HCT116 (cell line): Measurements from ENCODE around the gene IL19. TPM values are rescaled to one million over a fixed set of nuclear protein-coding genes. Genes with fewer than 3 reads are reported as not detected.

Source experiments
- ATAC-seq: fragments of 200-7000 bp; cut with Tn5 transposase; 2 replicates; pipeline ENCODE4 v1.9.1; 2020; ENCODE audit warnings: mild to moderate bottlenecking, moderate library complexity
- BruUV-seq: library from RNA; stranded (reverse); fragments of 400-500 nt; replicated peaks from 2 replicates; lab custom pipeline; 2021; lab: Mats Ljungman, UMichigan
- CTCF ChIA-PET: fragments of 300-600 bp; sonication (Branson Sonifier 250); formaldehyde crosslinking; loops from one replicate; lab custom pipeline; 2021; ENCODE audit warnings: antibody characterized with exemption; lab: Charles Lee
- POLR2A ChIA-PET: fragments of 300-600, 350-600 bp; sonication (Branson Sonifier 250); formaldehyde crosslinking; loops from one replicate; lab custom pipeline; 2021; ENCODE audit warnings: antibody characterized with exemption; lab: Charles Lee
- RAD21 ChIA-PET, 2 experiments: fragments of 300-600 bp; sonication (Branson Sonifier 250); formaldehyde crosslinking; loops; one replicate each; lab custom pipeline; 2023; ENCODE audit warnings: low total read pairs in 2 of 2; ENCODE audit not compliant: uncharacterized antibody in 2 of 2, unreplicated experiment in 2 of 2, low non-redundant PET in 1 of 2; lab: Charles Lee
- DNase-seq: peaks from one replicate; pipeline ENCODE4 v3.0.0-alpha.2; 2010; ENCODE audit warnings: low read depth, low spot score
- H2AFZ ChIP-seq: fragments of 200-600 bp; shearing (Covaris generic), sonication (generic); 2 replicates; pipeline ENCODE4 v1.6.1; 2017; ENCODE audit warnings: low read depth, mixed run types, mixed read lengths, antibody characterized with exemption, low read length; ENCODE audit not compliant: poor library complexity, severe bottlenecking
- H3K27ac ChIP-seq: 2 replicates; pipeline ENCODE4 v1.5.1; 2012; ENCODE audit warnings: low read depth, low read length
- H3K27me3 ChIP-seq: fragments of 200-600 bp; sonication (generic); 2 replicates; pipeline ENCODE4 v1.6.1; 2016; ENCODE audit warnings: mixed run types, low read length, mixed read lengths; ENCODE audit not compliant: insufficient read depth
- H3K36me3 ChIP-seq, 2 experiments: fragments of 200-500 bp in 1 of 2; fragments of 200-600 bp in 1 of 2; sonication (Bioruptor generic) in 1 of 2; sonication (generic) in 1 of 2; 2 replicates each; pipeline versions ENCODE4 v1.5.1 to v1.6.1; 2014 to 2016; ENCODE audit warnings: low read length in 2 of 2, inconsistent platforms in 1 of 2, mixed read lengths in 1 of 2, mixed run types in 1 of 2; ENCODE audit not compliant: insufficient read depth in 2 of 2, control insufficient read depth in 1 of 2
- H3K4me1 ChIP-seq, 2 experiments: fragments of 200-600 bp in 1 of 2; sonication (generic) in 1 of 2; 2 replicates each; pipeline versions ENCODE4 v1.5.1 to v1.6.1; 2012 to 2017; ENCODE audit warnings: low read length in 2 of 2, inconsistent platforms in 1 of 2, mild to moderate bottlenecking in 1 of 2, mixed read lengths in 1 of 2, mixed run types in 1 of 2, moderate library complexity in 1 of 2; ENCODE audit not compliant: insufficient read depth in 2 of 2, control insufficient read depth in 1 of 2
- H3K4me2 ChIP-seq: fragments of 200-600 bp; sonication (generic); 2 replicates; pipeline ENCODE4 v1.6.1; 2017; ENCODE audit warnings: mixed run types, low read length, mixed read lengths
- H3K4me3 ChIP-seq, 2 experiments: fragments of 200-600 bp in 1 of 2; sonication (generic) in 1 of 2; replicated peaks in 1 of 2; 2 replicates each; pipeline ENCODE4 v1.5.1; 2011 to 2016; ENCODE audit warnings: low read length in 2 of 2, control low read depth in 1 of 2, low read depth in 1 of 2, mild to moderate bottlenecking in 1 of 2, mixed read lengths in 1 of 2, mixed run types in 1 of 2
- H3K79me2 ChIP-seq: fragments of 200-600 bp; sonication (generic); 2 replicates; pipeline ENCODE4 v1.6.1; 2017; ENCODE audit warnings: mild to moderate bottlenecking, mixed run types, low read length, moderate library complexity, mixed read lengths; ENCODE audit not compliant: insufficient read depth
- H3K9ac ChIP-seq: fragments of 200-600 bp; sonication (generic); 2 replicates; pipeline ENCODE4 v1.6.1; 2016; ENCODE audit warnings: low read length, mixed read lengths
- H3K9me2 ChIP-seq: fragments of 200-600 bp; sonication (generic), shearing (Covaris generic); 2 replicates; pipeline ENCODE4 v1.6.1; 2017; ENCODE audit warnings: mixed run types, mild to moderate bottlenecking, moderate library complexity; ENCODE audit not compliant: insufficient read depth
- H3K9me3 ChIP-seq, 2 experiments: fragments of 200-500 bp in 1 of 2; fragments of 200-600 bp in 1 of 2; sonication (Bioruptor generic) in 1 of 2; sonication (generic) in 1 of 2; 2 replicates each; pipeline ENCODE4 v1.6.1; 2014 to 2017; ENCODE audit warnings: low read length in 2 of 2, mixed read lengths in 2 of 2, inconsistent platforms in 1 of 2, low read depth in 1 of 2, mild to moderate bottlenecking in 1 of 2, mixed run types in 1 of 2, moderate library complexity in 1 of 2; ENCODE audit not compliant: control insufficient read depth in 1 of 2, insufficient read depth in 1 of 2
- H4K20me1 ChIP-seq: fragments of 200-600 bp; sonication (generic), shearing (Covaris generic); 2 replicates; pipeline ENCODE4 v1.6.1; 2017; ENCODE audit warnings: mixed run types, mild to moderate bottlenecking, moderate library complexity; ENCODE audit not compliant: insufficient read depth
- ATF3 ChIP-seq: IDR thresholded peaks from 2 replicates; pipeline ENCODE4 v1.6.1; 2012
- CBX3 ChIP-seq: IDR thresholded peaks from 2 replicates; pipeline ENCODE4 v1.6.1; 2012; ENCODE audit warnings: low read depth
- CEBPB ChIP-seq: IDR thresholded peaks from 2 replicates; pipeline ENCODE4 v1.6.1; 2012; ENCODE audit warnings: low read depth
- EGR1 ChIP-seq: IDR thresholded peaks from 2 replicates; pipeline ENCODE4 v1.6.1; 2012; ENCODE audit warnings: low read depth
- EZH2phosphoT487 ChIP-seq: fragments of 200-600 bp; IDR thresholded peaks from 2 replicates; pipeline ENCODE4 v1.6.1; 2018; ENCODE audit warnings: antibody characterized with exemption, borderline replicate concordance
- JUND ChIP-seq: IDR thresholded peaks from 2 replicates; pipeline ENCODE4 v1.6.1; 2012
- POLR2AphosphoS5 ChIP-seq: IDR thresholded peaks from 2 replicates; pipeline ENCODE4 v1.6.1; 2011; ENCODE audit warnings: mild to moderate bottlenecking, low read depth, low read length, moderate library complexity
- REST ChIP-seq: IDR thresholded peaks from 2 replicates; pipeline ENCODE4 v1.6.1; 2012; ENCODE audit warnings: low read depth
- SIN3A ChIP-seq: IDR thresholded peaks from 2 replicates; pipeline ENCODE4 v1.6.1; 2012; ENCODE audit warnings: low read depth
- SP1 ChIP-seq: IDR thresholded peaks from 2 replicates; pipeline ENCODE4 v1.6.1; 2012; ENCODE audit warnings: low read depth
- SRF ChIP-seq: IDR thresholded peaks from 2 replicates; pipeline ENCODE4 v1.6.1; 2012; ENCODE audit warnings: low read depth
- ZFX ChIP-seq: fragments of 450-650 bp; IDR thresholded peaks from 2 replicates; pipeline ENCODE4 v1.6.1; 2017
- ZNF274 ChIP-seq: fragments of 200-500 bp; sonication (Bioruptor generic); IDR thresholded peaks from 2 replicates; pipeline ENCODE4 v1.6.1; 2014; ENCODE audit warnings: mild to moderate bottlenecking, low read depth, low read length, inconsistent platforms
- intact Hi-C: fragments of 100-400 bp; cut with micrococcal nuclease; formaldehyde crosslinking; loops from 2 replicates; pipeline ENCODE4 v1.10.0; 2022
- total RNA-seq: library from RNA; stranded (reverse); gene quantifications from one replicate; pipeline ENCODE4 v1.2.1, GENCODE V29; 2021; ENCODE audit not compliant: unreplicated experiment
- TF ChIP-seq, protein P1 (sequence below): IDR thresholded peaks from 2 replicates; pipeline ENCODE4 v1.6.1; 2012

The IL19 gene
- total RNA-seq, 1 experiment from 2014 or later: not detected

- TF ChIP-seq, protein P1, sequence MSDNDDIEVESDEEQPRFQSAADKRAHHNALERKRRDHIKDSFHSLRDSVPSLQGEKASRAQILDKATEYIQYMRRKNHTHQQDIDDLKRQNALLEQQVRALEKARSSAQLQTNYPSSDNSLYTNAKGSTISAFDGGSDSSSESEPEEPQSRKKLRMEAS: no peak
- TF ChIP-seq SRF (no peak), EGR1 (no peak), ATF3 (no peak), JUND (no peak)
- POLR2A ChIA-PET: no interaction called here
- H3K27me3 ChIP-seq: peaks cover 44% of the 10 kb centered on the region
- BruUV-seq: no TSS peak
- H3K9me3 ChIP-seq: no peaks in the 10 kb centered on the region
- no peaks in the 10 kb centered on the region for H3K9me2 ChIP-seq
- H3K9ac ChIP-seq: no peak overlapping the region
- CTCF ChIA-PET: no interaction called here
- RAD21 ChIA-PET: no interaction called here
- ATAC-seq (no peak), DNase-seq (no peak)
- H3K79me2 ChIP-seq: no peaks in the 10 kb centered on the region
- no peak overlapping the region for H3K4me3 ChIP-seq
- H2AFZ ChIP-seq: no peak overlapping the region
- H3K27ac ChIP-seq: no peak overlapping the region
- H3K4me1 ChIP-seq: no peaks in the 10 kb centered on the region
- no peaks in the 10 kb centered on the region for H4K20me1 ChIP-seq
- no peak overlapping the region for H3K4me2 ChIP-seq
- no peaks in the 10 kb centered on the region for H3K36me3 ChIP-seq
- intact Hi-C loops: no loop called here
These were observed 63.2 kb downstream of the IL19 start for GRCh38 chr1:206833801-206834200.

GRCh38 chr1:206834217-206834616, 63.6 kb downstream of the IL19 start:
- intact Hi-C loops: no loop called here
- no peaks in the 10 kb centered on the region for H3K9me2 ChIP-seq
- H3K4me3 ChIP-seq: no peak overlapping the region
- no peak overlapping the region for H2AFZ ChIP-seq
- no peaks in the 10 kb centered on the region for H3K4me1 ChIP-seq
- RAD21 ChIA-PET: no interaction called here
- H4K20me1 ChIP-seq: no peaks in the 10 kb centered on the region
- H3K27me3 ChIP-seq: peaks cover 47% of the 10 kb centered on the region
- DNase-seq (no peak), ATAC-seq (no peak)
- no peak overlapping the region for H3K27ac ChIP-seq
- H3K9me3 ChIP-seq: no peaks in the 10 kb centered on the region
- H3K4me2 ChIP-seq: no peak overlapping the region
- TF ChIP-seq ZNF274 (no peak), JUND (no peak), POLR2AphosphoS5 (no peak), SP1 (no peak), EZH2phosphoT487 (no peak), EGR1 (no peak), ZFX (no peak), CBX3 (no peak), SIN3A (no peak), REST (no peak), CEBPB (no peak)
- TF ChIP-seq, protein P1: no peak
- no peaks in the 10 kb centered on the region for H3K79me2 ChIP-seq
- POLR2A ChIA-PET: no interaction called here
- no peak overlapping the region for H3K9ac ChIP-seq
- no peaks in the 10 kb centered on the region for H3K36me3 ChIP-seq
- CTCF ChIA-PET: no interaction called here
- no TSS peak for BruUV-seq
